DND-41 (cell line): ENCODE results near the gene MACROD2.

Experiments
- ATAC-seq: fragments of 200-7000 bp; cut with Tn5 transposase; 3 replicates; pipeline ENCODE4 v1.9.1; 2021; ENCODE audit warnings: low read depth; ENCODE audit not compliant: insufficient read depth
- DNase-seq: peaks from one replicate; pipeline ENCODE4 v3.0.0-alpha.2; 2020
- H2AFZ ChIP-seq: 2 replicates; pipeline ENCODE4 v1.6.0; 2012; ENCODE audit warnings: low read depth, low read length
- H3K27ac ChIP-seq: 2 replicates; pipeline ENCODE4 v1.5.1; 2012; ENCODE audit warnings: low read length, inconsistent platforms
- H3K27me3 ChIP-seq: fragments of 200-600 bp; sonication (generic); 2 replicates; pipeline ENCODE4 v1.6.0; 2012; ENCODE audit warnings: low read length, mild to moderate bottlenecking, inconsistent platforms; ENCODE audit not compliant: insufficient read depth, poor library complexity
- H3K36me3 ChIP-seq: 2 replicates; pipeline ENCODE4 v1.5.1; 2012; ENCODE audit warnings: low read length, inconsistent platforms; ENCODE audit not compliant: insufficient read depth
- H3K4me1 ChIP-seq: 2 replicates; pipeline ENCODE4 v1.5.1; 2012; ENCODE audit warnings: mild to moderate bottlenecking, low read length; ENCODE audit not compliant: insufficient read depth
- H3K4me2 ChIP-seq: 2 replicates; pipeline ENCODE4 v1.6.0; 2012; ENCODE audit warnings: mild to moderate bottlenecking, moderate library complexity, low read length, inconsistent platforms; ENCODE audit not compliant: insufficient read depth
- H3K4me3 ChIP-seq, 2 experiments: fragments of 200-600 bp in 1 of 2; shearing (Covaris generic) in 1 of 2; 2 replicates each; pipeline ENCODE4 v1.5.1; 2012 to 2016; ENCODE audit warnings: inconsistent platforms in 2 of 2, low read length in 2 of 2, mild to moderate bottlenecking in 2 of 2, low read depth in 1 of 2, moderate library complexity in 1 of 2
- H3K79me2 ChIP-seq: 2 replicates; pipeline ENCODE4 v1.6.0; 2012; ENCODE audit warnings: low read length, inconsistent platforms; ENCODE audit not compliant: insufficient read depth
- H3K9ac ChIP-seq: 2 replicates; pipeline ENCODE4 v1.6.0; 2012; ENCODE audit warnings: low read depth, mild to moderate bottlenecking, inconsistent platforms, low read length, moderate library complexity
- H3K9me3 ChIP-seq: 2 replicates; pipeline ENCODE4 v1.5.1; 2012; ENCODE audit warnings: low read length, moderate library complexity, mild to moderate bottlenecking, inconsistent platforms; ENCODE audit not compliant: insufficient read depth, severe bottlenecking
- H4K20me1 ChIP-seq: 2 replicates; pipeline ENCODE4 v1.6.0; 2012; ENCODE audit warnings: low read length; ENCODE audit not compliant: insufficient read depth
- CTCF ChIP-seq: IDR thresholded peaks from 2 replicates; pipeline ENCODE4 v1.5.1; 2012; ENCODE audit warnings: borderline replicate concordance, low read length, moderate library complexity, mild to moderate bottlenecking; ENCODE audit not compliant: poor library complexity, severe bottlenecking; ENCODE audit errors: extremely low read depth
- EZH2 ChIP-seq: IDR thresholded peaks from 3 replicates; pipeline ENCODE4 v1.6.1; 2012; ENCODE audit warnings: borderline replicate concordance, low read depth, mild to moderate bottlenecking, moderate library complexity, low read length, inconsistent platforms; ENCODE audit not compliant: severe bottlenecking

MACROD2 gene

GRCh38 chr20:14404515-14404914 lies 409.2 kb downstream of the MACROD2 start:
- H3K4me1 ChIP-seq = no peaks in the 10 kb centered on the region
- H3K4me2 ChIP-seq = no peak overlapping the region
- peaks cover 3% of the 10 kb centered on the region for H3K27me3 ChIP-seq
- H3K79me2 ChIP-seq = no peaks in the 10 kb centered on the region
- no peak for DNase-seq
- H3K9me3 ChIP-seq = no peaks in the 10 kb centered on the region
- H3K4me3 ChIP-seq = no peak overlapping the region
- H3K36me3 ChIP-seq = no peaks in the 10 kb centered on the region
- H2AFZ ChIP-seq = no peak overlapping the region
- H3K27ac ChIP-seq = no peak overlapping the region
- TF ChIP-seq CTCF = no peak
- TF ChIP-seq EZH2 = no peak
- ATAC-seq = no peak
- H3K9ac ChIP-seq = no peak overlapping the region
- H4K20me1 ChIP-seq = no peaks in the 10 kb centered on the region

- Histone ChIP-seq H4K20me1 (no peaks in the 10 kb centered on the region), H3K4me2 (no peak overlapping the region), H3K9me3 (no peaks in the 10 kb centered on the region), H2AFZ (no peak overlapping the region), H3K79me2 (no peaks in the 10 kb centered on the region), H3K9ac (no peak overlapping the region), H3K36me3 (no peaks in the 10 kb centered on the region), H3K27ac (no peak overlapping the region), H3K4me1 (no peaks in the 10 kb centered on the region), H3K4me3 (no peak overlapping the region), H3K27me3 (peaks cover 4% of the 10 kb centered on the region)
- no peak for ATAC-seq
- DNase-seq = no peak
- TF ChIP-seq EZH2 (no peak), CTCF (no peak)
Observed at GRCh38 chr20:14406495-14406894, 411.2 kb downstream of the MACROD2 start.

GRCh38 chr20:14407336-14407735 lies 412.0 kb downstream of the MACROD2 start:
- no peaks in the 10 kb centered on the region for H3K79me2 ChIP-seq
- H3K36me3 ChIP-seq = no peaks in the 10 kb centered on the region
- TF ChIP-seq CTCF = no peak
- TF ChIP-seq EZH2 = no peak
- no peak overlapping the region for H2AFZ ChIP-seq
- H4K20me1 ChIP-seq = no peaks in the 10 kb centered on the region
- no peaks in the 10 kb centered on the region for H3K9me3 ChIP-seq
- ATAC-seq (no peak), DNase-seq (no peak)
- H3K9ac ChIP-seq = no peak overlapping the region
- H3K4me3 ChIP-seq = no peak overlapping the region
- H3K27ac ChIP-seq = no peak overlapping the region
- no peak overlapping the region for H3K4me2 ChIP-seq
- peaks cover 4% of the 10 kb centered on the region for H3K27me3 ChIP-seq
- H3K4me1 ChIP-seq = no peaks in the 10 kb centered on the region

GRCh38 chr20:14410869-14411555 lies 415.7 kb downstream of the MACROD2 start:
- Histone ChIP-seq H3K27ac (no peak overlapping the region), H3K36me3 (no peaks in the 10 kb centered on the region), H3K4me1 (no peaks in the 10 kb centered on the region), H3K4me2 (no peak overlapping the region), H3K27me3 (peaks cover 4% of the 10 kb centered on the region), H4K20me1 (no peaks in the 10 kb centered on the region), H2AFZ (no peak overlapping the region), H3K9ac (no peak overlapping the region), H3K79me2 (no peaks in the 10 kb centered on the region), H3K4me3 (no peak overlapping the region), H3K9me3 (no peaks in the 10 kb centered on the region)
- ATAC-seq (no peak), DNase-seq (no peak)
- TF ChIP-seq CTCF = no peak
- no peak for TF ChIP-seq EZH2
